Spleen (tissue), 13 donors: ENCODE measurements around the gene KLHL5. TPM values are rescaled to one million over a fixed set of nuclear protein-coding genes. Genes with fewer than 3 reads are reported as not detected.

Experiments
- DNase-seq: peaks from one replicate; pipeline ENCODE4 v3.0.0-alpha.2; 2020
- H3K27ac ChIP-seq, 8 donors: fragments of 200-600 bp; sonication (generic) in 7 of 8; 1 replicate in 4 of 8; 2 replicates in 4 of 8; pipeline versions ENCODE4 v1.5.0 to v1.8.0; 2016 to 2021; ENCODE audit warnings: inconsistent platforms in 4 of 8, mild to moderate bottlenecking in 4 of 8, moderate library complexity in 1 of 8
- H3K27me3 ChIP-seq, 7 donors: fragments of 200-600 bp; sonication (generic) in 6 of 7; replicated peaks in 1 of 7; 1 replicate in 4 of 7; 2 replicates in 3 of 7; pipeline versions ENCODE4 v1.5.0 to v1.8.0; 2016 to 2021; ENCODE audit warnings: inconsistent platforms in 3 of 7, mild to moderate bottlenecking in 1 of 7
- H3K36me3 ChIP-seq, 6 donors: fragments of 200-600 bp; sonication (generic) in 5 of 6; 1 replicate in 4 of 6; 2 replicates in 2 of 6; pipeline versions ENCODE4 v1.5.0 to v1.8.0; 2016 to 2021; ENCODE audit warnings: inconsistent platforms in 2 of 6
- H3K4me1 ChIP-seq, 6 donors: fragments of 200-600 bp; sonication (generic) in 5 of 6; 1 replicate in 3 of 6; 2 replicates in 3 of 6; pipeline versions ENCODE4 v1.5.0 to v1.8.0; 2016 to 2021; ENCODE audit warnings: inconsistent platforms in 3 of 6
- H3K4me3 ChIP-seq, 8 donors: fragments of 200-600 bp; sonication (generic) in 7 of 8; 1 replicate in 4 of 8; 2 replicates in 4 of 8; pipeline versions ENCODE4 v1.5.0 to v1.8.0; 2016 to 2021; ENCODE audit warnings: inconsistent platforms in 4 of 8, mild to moderate bottlenecking in 4 of 8, moderate library complexity in 2 of 8
- H3K9me3 ChIP-seq, 8 donors: fragments of 200-600 bp; sonication (generic) in 7 of 8; 1 replicate in 4 of 8; 2 replicates in 4 of 8; pipeline versions ENCODE4 v1.5.0 to v1.8.0; 2016 to 2021; ENCODE audit warnings: inconsistent platforms in 4 of 8
- POLR2A ChIP-seq, 3 donors: fragments of 450-650 bp; IDR thresholded peaks; one replicate each; pipeline ENCODE4 v1.5.1; 2017; ENCODE audit warnings: antibody characterized with exemption in 3 of 3, mild to moderate bottlenecking in 1 of 3
- POLR2AphosphoS5 ChIP-seq, 3 donors: sonication (generic); formaldehyde crosslinking; IDR thresholded peaks; one replicate each; pipeline ENCODE4 v1.5.1; 2017; ENCODE audit warnings: antibody characterized with exemption in 3 of 3
- WGBS, 5 donors: extraction: QIAGEN DNeasy Blood & Tissue Kit in 3 of 5; methylation state at CpG; one replicate each; pipeline versions ENCODE4 v1.1.5 to v1.1.7; 2013 to 2018; 5-methylcytosine and 5-hydroxymethylcytosine counted together
- intact Hi-C: fragments of 100-400 bp; cut with DNase I; formaldehyde crosslinking; loops from one replicate; pipeline ENCODE4 v1.15.0; 2023; ENCODE audit warnings: low total_unique reads
- long read RNA-seq, 2 donors: transcript quantifications; one replicate each; lab custom pipeline, GENCODE V29; 2026
- polyA plus RNA-seq, 3 donors: library from polyadenylated mRNA; stranded (reverse); fragments of 200-250 nt; gene quantifications; one replicate each; pipeline ENCODE4 v1.2.1, GENCODE V29; 2013
- total RNA-seq, 7 donors: library from RNA; depleted of rRNA in 3 of 7; stranded (reverse); fragments of >200 nt in 3 of 7; fragmentation: NEBNext Ultra II Directional in 4 of 7; extraction: Animal tissue kit (Norgen Biotek cat#: 25700) in 4 of 7; gene quantifications; one replicate each; pipeline versions ENCODE4 v1.1.0 to v1.2.1, GENCODE V29; 2016 to 2021
- TF ChIP-seq, protein P1 (sequence below), 11 experiments: fragments of 200-600 bp in 7 of 11; fragments of 450-650 bp in 4 of 11; sonication (generic) in 4 of 11; IDR thresholded peaks in 8 of 11; conservative IDR thresholded peaks in 3 of 11; 1 replicate in 7 of 11; 2 replicates in 4 of 11; pipeline versions ENCODE4 v1.4.0 to v1.8.0; 2016 to 2021; ENCODE audit warnings: antibody characterized with exemption in 11 of 11, inconsistent platforms in 4 of 11, mild to moderate bottlenecking in 1 of 11
- donor health status: healthy with polysubstance abuse.
- donor health status: DM: no; HTN: no; CAD: no; lungs with moderate emphysema.
- donor health status: DM: no; HTN: no; CAD: no.
- donor health status: Bipolar disorder and iron deficiency.
- donor health status: healthy.
- donor health status: DM: no; HTN: no; CAD: no.
- donor health status: DM: yes; HTN: yes; CAD: no.

Gene KLHL5
- 10 to 100 TPM; 32.1 to 46.9 (median 40.4) TPM for total RNA-seq
- polyA plus RNA-seq, result 10 to 100 TPM in 1 of 3 donors, 1 to 10 TPM in 2; 7.5 to 10.2 (median 9.3) TPM
- long read RNA-seq, donor 1, transcript KLHL5-205 (11 exons, 2,926 nt), result major isoform, 11 of 11 reads
- long read RNA-seq, donor 1, partial matches to known transcripts, result 0 of 11 reads
- long read RNA-seq, donor 1, other reads (novel, unspliced or antisense), result 0 of 11 reads
- long read RNA-seq, donor 2, transcript KLHL5-205 (11 exons, 2,926 nt), result major isoform, 6 of 6 reads
- long read RNA-seq, donor 2, partial matches to known transcripts, result 0 of 6 reads
- long read RNA-seq, donor 2, other reads (novel, unspliced or antisense), result 0 of 6 reads

DNA sequence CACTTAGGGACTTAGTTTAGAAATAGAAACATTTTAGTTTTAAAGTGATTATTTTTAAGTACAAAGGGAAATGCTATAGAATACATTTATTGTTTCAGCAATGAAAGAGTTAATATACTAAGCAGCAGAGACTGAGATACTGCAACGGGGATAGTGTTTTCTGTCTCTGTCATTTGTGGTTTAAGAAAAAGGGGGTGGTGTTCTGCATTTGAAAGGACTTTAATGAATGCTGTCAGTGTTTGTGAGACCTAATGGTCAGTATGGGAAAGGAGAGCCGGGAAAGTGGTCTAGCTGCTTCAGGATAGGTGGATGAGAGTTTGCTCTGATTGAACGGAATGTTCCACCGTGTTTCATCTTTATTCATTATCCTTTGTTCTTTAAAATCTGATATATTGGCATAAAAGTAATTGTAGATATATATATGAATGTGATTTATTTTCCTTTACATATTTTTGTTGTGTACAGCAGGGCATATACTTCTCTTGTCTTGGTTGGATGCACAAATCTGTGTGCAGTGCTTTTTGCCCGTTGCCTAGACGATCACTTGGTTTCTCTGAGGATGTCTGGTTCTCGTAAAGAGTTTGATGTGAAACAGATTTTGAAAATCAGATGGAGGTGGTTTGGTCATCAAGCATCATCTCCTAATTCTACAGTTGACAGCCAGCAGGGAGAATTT, at the start of gene KLHL5:
Gene KLHL5 (plus strand): TSS at position 139 of the 676 bp plus-strand sequence. CDS start 421 bp downstream, at position 560.
- H3K9me3 ChIP-seq, result no peaks in the 10 kb centered on the region
- TF ChIP-seq, protein P1, sequence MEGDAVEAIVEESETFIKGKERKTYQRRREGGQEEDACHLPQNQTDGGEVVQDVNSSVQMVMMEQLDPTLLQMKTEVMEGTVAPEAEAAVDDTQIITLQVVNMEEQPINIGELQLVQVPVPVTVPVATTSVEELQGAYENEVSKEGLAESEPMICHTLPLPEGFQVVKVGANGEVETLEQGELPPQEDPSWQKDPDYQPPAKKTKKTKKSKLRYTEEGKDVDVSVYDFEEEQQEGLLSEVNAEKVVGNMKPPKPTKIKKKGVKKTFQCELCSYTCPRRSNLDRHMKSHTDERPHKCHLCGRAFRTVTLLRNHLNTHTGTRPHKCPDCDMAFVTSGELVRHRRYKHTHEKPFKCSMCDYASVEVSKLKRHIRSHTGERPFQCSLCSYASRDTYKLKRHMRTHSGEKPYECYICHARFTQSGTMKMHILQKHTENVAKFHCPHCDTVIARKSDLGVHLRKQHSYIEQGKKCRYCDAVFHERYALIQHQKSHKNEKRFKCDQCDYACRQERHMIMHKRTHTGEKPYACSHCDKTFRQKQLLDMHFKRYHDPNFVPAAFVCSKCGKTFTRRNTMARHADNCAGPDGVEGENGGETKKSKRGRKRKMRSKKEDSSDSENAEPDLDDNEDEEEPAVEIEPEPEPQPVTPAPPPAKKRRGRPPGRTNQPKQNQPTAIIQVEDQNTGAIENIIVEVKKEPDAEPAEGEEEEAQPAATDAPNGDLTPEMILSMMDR (IDR thresholded peaks at IDR 0.05 in 8 of 11, conservative IDR thresholded peaks at IDR 0.05 in 3 of 11), result no peak
- TF ChIP-seq POLR2A (IDR thresholded peaks at IDR 0.05) (no peak), POLR2AphosphoS5 (IDR thresholded peaks at IDR 0.05) (no peak)
- no peaks in the 10 kb centered on the region for H3K27me3 ChIP-seq
- no peak within 1 kb of the TSS for H3K4me3 ChIP-seq
- DNase-seq, result no peak
- H3K36me3 ChIP-seq, result no peaks in the 10 kb centered on the region
- H3K4me1 ChIP-seq, result peaks cover 0 to 33% (median 5%) of the 10 kb centered on the region in 6 donors
- H3K27ac ChIP-seq, result no peak within 1 kb of the TSS
- intact Hi-C loops, result no loop called here
- 59 to 73% (median 72%) methylated on average over 7 of the region's 7 CpGs for WGBS, 5 donors

- 81 to 95% (median 88%) methylated on average over 2 of the region's 2 CpGs for WGBS, 5 donors
- no peak for DNase-seq
- H3K4me1 ChIP-seq, result peaks cover 0 to 3% (median 0%) of the 10 kb centered on the region in 6 donors
These were observed 48.0 kb upstream of the KLHL5 start for GRCh38 chr4:39014028-39014427.

DNA sequence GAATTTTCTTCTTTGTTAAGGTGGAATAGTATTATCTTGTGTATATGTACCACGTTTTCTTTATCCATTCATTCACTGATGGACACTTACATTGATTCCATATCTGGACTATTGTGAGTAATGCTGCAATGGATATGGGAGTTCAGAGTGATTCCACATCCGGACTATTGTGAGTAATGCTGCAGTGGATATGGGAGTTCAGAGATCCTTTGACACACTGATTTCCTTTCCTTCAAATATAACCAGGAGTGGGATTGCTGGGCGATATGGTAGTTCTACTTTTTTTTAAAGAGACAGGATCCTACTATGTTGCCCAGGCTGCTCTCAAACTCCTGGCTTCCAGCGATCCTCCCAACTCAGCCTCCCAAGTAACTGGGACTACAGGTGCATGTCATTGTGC, 41.9 kb upstream of the KLHL5 start:
- Histone ChIP-seq H3K4me1 (no peaks in the 10 kb centered on the region), H3K4me3 (no peak overlapping the region), H3K9me3 (peaks cover 0 to 29% (median 22%) of the 10 kb centered on the region in 8 donors), H3K36me3 (peaks cover 0 to 21% (median 0%) of the 10 kb centered on the region in 6 donors), H3K27ac (no peak overlapping the region), H3K27me3 (no peaks in the 10 kb centered on the region)
- intact Hi-C loops, result no loop called here
- TF ChIP-seq, protein P1 (IDR thresholded peaks at IDR 0.05 in 8 of 11, conservative IDR thresholded peaks at IDR 0.05 in 3 of 11), result no peak
- TF ChIP-seq POLR2A (IDR thresholded peaks at IDR 0.05) (no peak), POLR2AphosphoS5 (IDR thresholded peaks at IDR 0.05) (no peak)
- DNase-seq, result no peak
- 67 to 88% (median 81%) methylated on average over 4 of the region's 4 CpGs for WGBS, 5 donors

More at GRCh38 chr4:39014028-39014427, 48.0 kb upstream of the KLHL5 start:
- Histone ChIP-seq H3K27ac (no peak overlapping the region), H3K9me3 (peaks cover 0 to 51% (median 38%) of the 10 kb centered on the region in 8 donors), H3K36me3 (peaks cover 0 to 27% (median 0%) of the 10 kb centered on the region in 6 donors), H3K27me3 (no peaks in the 10 kb centered on the region), H3K4me3 (no peak overlapping the region)
- TF ChIP-seq, protein P1 (IDR thresholded peaks at IDR 0.05 in 8 of 11, conservative IDR thresholded peaks at IDR 0.05 in 3 of 11), result no peak
- no peak for TF ChIP-seq POLR2AphosphoS5 (IDR thresholded peaks at IDR 0.05)
- no peak for TF ChIP-seq POLR2A (IDR thresholded peaks at IDR 0.05)
- intact Hi-C loops, result no loop called here

GRCh38 chr4:39021631-39022030, 40.4 kb upstream of the KLHL5 start:
- Histone ChIP-seq H3K4me1 (peaks cover 0 to 15% (median 10%) of the 10 kb centered on the region in 6 donors), H3K27ac (no peak overlapping the region), H3K36me3 (peaks cover 0 to 10% (median 0%) of the 10 kb centered on the region in 6 donors), H3K4me3 (no peak overlapping the region), H3K9me3 (peaks cover 0 to 17% (median 9%) of the 10 kb centered on the region in 8 donors), H3K27me3 (no peaks in the 10 kb centered on the region)
- no peak for DNase-seq
- no peak for TF ChIP-seq POLR2A (IDR thresholded peaks at IDR 0.05)
- TF ChIP-seq, protein P1 (IDR thresholded peaks at IDR 0.05 in 8 of 11, conservative IDR thresholded peaks at IDR 0.05 in 3 of 11), result no peak
- no peak for TF ChIP-seq POLR2AphosphoS5 (IDR thresholded peaks at IDR 0.05)
- intact Hi-C loops, result no loop called here
- WGBS, 5 donors, result 93 to 98% (median 97%) methylated on average over 3 of the region's 3 CpGs
